ENCODE data around the gene LTF.

Gene LTF

DNA sequence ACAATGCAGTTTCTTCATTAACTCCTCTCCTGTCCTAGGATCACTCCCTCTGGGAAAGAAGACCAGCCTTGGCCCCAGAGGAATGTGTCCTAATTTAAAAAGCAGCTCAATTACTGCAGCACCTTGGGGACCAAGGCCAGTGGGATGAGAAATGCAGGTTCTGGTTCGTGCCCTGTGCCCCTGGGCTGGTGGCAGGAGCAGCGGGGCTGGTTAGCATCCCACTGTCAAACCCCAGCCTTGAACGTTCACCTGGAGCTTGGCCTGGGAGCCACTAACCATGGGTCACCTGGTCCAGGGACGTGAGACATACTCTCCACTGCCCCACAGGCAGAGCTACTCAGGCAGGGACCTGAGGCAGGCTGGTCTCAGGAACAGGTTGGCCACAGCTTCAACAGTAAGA is 24.7 kb upstream of the LTF start:
- peaks cover 6% of the 10 kb centered on the region; the same call in 1 of the 2 replicates for H3K4me1 ChIP-seq (ENCODE audit: control insufficient read depth, insufficient read depth, low read length)
- H3K36me3 ChIP-seq (ENCODE audit: control insufficient read depth, insufficient read depth, low read length) = no peaks in the 10 kb centered on the region
- H3K27ac ChIP-seq (ENCODE audit: low read depth, low read length) = no peak overlapping the region
- no peak overlapping the region for H3K9ac ChIP-seq (ENCODE audit: low read depth, low read length)
- H3K9me3 ChIP-seq (ENCODE audit: control insufficient read depth, insufficient read depth, low read length) = peaks cover 6% of the 10 kb centered on the region
- H3K4me3 ChIP-seq (ENCODE audit: low read depth, low read length) = no peak overlapping the region
- H3K27me3 ChIP-seq (ENCODE audit: control insufficient read depth, insufficient read depth, low read length) = no peaks in the 10 kb centered on the region

DNA sequence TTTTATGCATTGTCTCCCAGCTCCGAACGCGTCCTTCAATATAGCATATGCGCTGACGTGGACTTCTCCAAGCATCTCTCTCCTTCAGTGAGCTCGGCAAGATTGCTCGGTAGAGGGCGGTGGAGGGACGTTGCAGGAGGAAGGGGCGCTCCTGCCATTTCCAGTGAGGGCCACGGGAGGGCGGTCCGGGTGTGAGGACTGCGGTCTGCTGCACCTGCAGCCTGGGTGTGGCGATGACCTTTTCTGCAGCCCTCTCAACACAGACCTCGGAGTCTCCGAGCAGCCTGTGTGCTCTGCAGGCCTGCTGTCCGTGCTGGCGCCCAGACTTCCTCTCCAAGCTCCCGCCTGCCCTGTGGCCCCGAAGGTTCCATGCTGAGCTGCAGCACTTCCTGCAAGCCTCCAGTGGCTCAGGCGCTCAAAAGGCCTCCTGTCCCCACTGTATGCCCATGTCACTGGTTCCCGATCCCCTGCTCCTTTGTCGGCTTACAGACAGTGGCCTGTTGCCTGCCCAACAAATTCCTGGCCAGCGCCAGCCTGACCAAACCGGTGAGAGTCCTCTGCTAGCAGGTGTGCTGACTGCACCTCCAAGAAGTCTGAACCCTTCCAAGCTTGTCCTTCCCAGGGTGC is 24.1 kb upstream of the LTF start:
- H3K9ac ChIP-seq (ENCODE audit: low read depth, low read length) = no peak overlapping the region
- H3K36me3 ChIP-seq (ENCODE audit: control insufficient read depth, insufficient read depth, low read length) = no peaks in the 10 kb centered on the region
- H3K4me1 ChIP-seq (ENCODE audit: control insufficient read depth, insufficient read depth, low read length) = peaks cover 6% of the 10 kb centered on the region; the same call in 1 of the 2 replicates
- H3K4me3 ChIP-seq (ENCODE audit: low read depth, low read length) = no peak overlapping the region
- peaks cover 6% of the 10 kb centered on the region for H3K9me3 ChIP-seq (ENCODE audit: control insufficient read depth, insufficient read depth, low read length)
- no peaks in the 10 kb centered on the region for H3K27me3 ChIP-seq (ENCODE audit: control insufficient read depth, insufficient read depth, low read length)
- no peak overlapping the region for H3K27ac ChIP-seq (ENCODE audit: low read depth, low read length)

DNA sequence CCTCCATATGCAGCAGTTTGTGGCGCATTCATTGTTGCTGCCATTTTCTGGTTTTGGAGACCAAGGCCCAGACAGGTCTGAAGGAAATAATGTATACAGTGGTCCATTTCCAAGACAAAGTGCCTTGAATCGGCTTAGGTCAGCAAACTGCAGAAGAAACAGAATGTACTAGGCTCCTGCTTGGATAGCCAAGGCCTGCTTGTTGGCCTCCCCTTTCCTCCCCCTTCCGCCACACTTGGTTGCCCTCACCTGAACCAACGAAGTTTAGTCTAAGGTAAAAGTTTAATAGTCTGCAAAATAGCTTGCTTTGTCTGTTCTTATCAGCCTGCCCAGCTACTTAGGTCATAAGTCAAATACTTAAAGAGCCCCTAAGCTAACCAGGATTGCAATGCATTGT is 21.1 kb upstream of the LTF start:
- H3K36me3 ChIP-seq (ENCODE audit: control insufficient read depth, insufficient read depth, low read length) = no peaks in the 10 kb centered on the region
- H3K27me3 ChIP-seq (ENCODE audit: control insufficient read depth, insufficient read depth, low read length) = no peaks in the 10 kb centered on the region
- no peak overlapping the region for H3K27ac ChIP-seq (ENCODE audit: low read depth, low read length)
- no peak overlapping the region for H3K9ac ChIP-seq (ENCODE audit: low read depth, low read length)
- H3K4me3 ChIP-seq (ENCODE audit: low read depth, low read length) = no peak overlapping the region
- peaks cover 6% of the 10 kb centered on the region; the same call in 1 of the 2 replicates for H3K4me1 ChIP-seq (ENCODE audit: control insufficient read depth, insufficient read depth, low read length)
- no peaks in the 10 kb centered on the region for H3K9me3 ChIP-seq (ENCODE audit: control insufficient read depth, insufficient read depth, low read length)

DNA sequence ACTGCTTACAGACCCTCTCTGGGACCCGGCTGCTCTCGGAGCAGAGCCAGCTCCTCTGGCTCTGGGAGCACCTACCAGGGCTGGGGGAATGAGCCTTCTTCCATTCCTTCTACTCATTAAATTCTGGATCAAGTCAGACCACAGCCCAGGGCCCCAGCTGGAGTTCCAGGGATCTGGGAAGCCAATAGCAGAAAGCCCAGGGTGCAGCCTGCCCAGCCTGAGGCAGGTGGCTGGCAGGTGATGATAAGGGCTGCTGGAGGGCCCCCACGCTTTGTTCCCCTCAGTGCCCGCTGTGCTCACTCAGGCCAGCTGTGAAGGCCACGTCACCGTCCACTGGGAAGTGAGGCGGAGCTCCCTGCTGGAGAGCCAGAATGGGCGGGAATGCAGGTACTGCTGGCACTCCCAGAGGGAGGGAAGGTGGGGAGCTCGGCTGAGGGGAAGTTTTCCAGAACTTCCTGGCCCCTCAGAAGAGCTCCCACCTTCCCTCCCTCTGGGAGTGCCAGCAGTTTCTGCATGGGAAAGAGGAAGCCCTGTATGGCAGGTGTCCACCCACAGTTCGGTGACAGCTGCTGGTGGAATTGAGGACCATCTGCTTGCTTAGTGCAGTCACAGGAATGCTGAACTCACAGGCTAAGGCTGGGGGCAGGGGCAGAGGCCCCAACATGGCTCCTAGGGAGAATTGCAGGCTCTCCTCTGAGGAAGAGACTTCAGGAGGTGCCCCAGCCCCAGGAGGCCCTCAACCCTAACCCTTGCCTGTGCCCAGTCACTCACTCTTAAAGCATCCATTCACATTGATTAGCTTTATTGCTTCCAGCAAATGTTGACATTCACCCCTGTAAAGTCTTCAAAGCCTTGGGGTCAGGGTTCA is 20.4 kb upstream of the LTF start:
- H3K9me3 ChIP-seq (ENCODE audit: control insufficient read depth, insufficient read depth, low read length) = no peaks in the 10 kb centered on the region
- no peaks in the 10 kb centered on the region for H3K36me3 ChIP-seq (ENCODE audit: control insufficient read depth, insufficient read depth, low read length)
- no peaks in the 10 kb centered on the region for H3K27me3 ChIP-seq (ENCODE audit: control insufficient read depth, insufficient read depth, low read length)
- H3K4me1 ChIP-seq (ENCODE audit: control insufficient read depth, insufficient read depth, low read length) = peaks cover 6% of the 10 kb centered on the region; the same call in 1 of the 2 replicates
- H3K27ac ChIP-seq (ENCODE audit: low read depth, low read length) = no peak overlapping the region
- H3K4me3 ChIP-seq (ENCODE audit: low read depth, low read length) = no peak overlapping the region
- no peak overlapping the region for H3K9ac ChIP-seq (ENCODE audit: low read depth, low read length)

DNA sequence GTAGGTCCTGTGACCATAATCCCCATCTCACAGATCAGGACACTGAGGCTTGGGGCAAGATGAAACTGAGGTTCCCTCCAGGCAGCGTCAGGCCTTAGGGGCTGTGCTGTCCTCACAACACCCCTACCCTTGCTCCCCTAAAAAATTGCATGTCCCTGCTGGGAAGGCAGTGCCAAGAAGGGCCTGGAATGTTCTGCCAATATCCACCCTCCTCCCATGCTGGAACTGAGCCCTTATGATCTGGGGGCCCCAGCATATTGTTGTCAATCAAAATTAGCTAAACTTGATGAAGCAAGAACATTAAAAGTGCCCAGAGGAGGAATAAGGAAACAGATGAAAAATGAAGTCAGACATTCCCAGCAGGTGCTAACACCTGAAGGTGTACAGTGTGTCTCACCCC is 19.7 kb upstream of the LTF start:
- H3K9me3 ChIP-seq (ENCODE audit: control insufficient read depth, insufficient read depth, low read length) = no peaks in the 10 kb centered on the region
- no peak overlapping the region for H3K4me3 ChIP-seq (ENCODE audit: low read depth, low read length)
- H3K27me3 ChIP-seq (ENCODE audit: control insufficient read depth, insufficient read depth, low read length) = no peaks in the 10 kb centered on the region

DNA sequence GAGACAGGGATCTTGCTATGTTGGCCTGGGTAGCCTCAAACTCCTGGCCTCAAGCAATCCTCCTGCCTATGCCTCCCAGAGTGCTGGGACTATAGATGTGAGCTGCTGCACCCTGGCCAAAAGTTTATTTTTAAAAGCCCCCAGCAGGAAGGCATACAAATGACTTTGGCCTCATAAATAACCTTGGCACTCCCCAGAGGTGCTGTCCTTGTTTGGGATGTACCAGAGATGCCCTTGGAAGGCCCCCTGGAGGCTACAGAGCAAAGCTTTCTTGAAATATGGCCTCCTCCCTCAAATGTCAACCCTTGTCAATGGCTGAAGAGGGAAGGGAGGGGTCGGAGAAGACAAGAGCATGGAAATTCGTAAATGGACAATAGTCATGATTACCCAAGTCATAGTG is 19.1 kb upstream of the LTF start:
- Histone ChIP-seq H3K4me3 (ENCODE audit: low read depth, low read length) (no peak overlapping the region), H3K9me3 (ENCODE audit: control insufficient read depth, insufficient read depth, low read length) (no peaks in the 10 kb centered on the region)

More for the DNA sequence above, 19.7 kb upstream of the LTF start:
- Histone ChIP-seq H3K27ac (ENCODE audit: low read depth, low read length) (no peak overlapping the region), H3K4me1 (ENCODE audit: control insufficient read depth, insufficient read depth, low read length) (peaks cover 5% of the 10 kb centered on the region; the same call in 1 of the 2 replicates), H3K36me3 (ENCODE audit: control insufficient read depth, insufficient read depth, low read length) (no peaks in the 10 kb centered on the region), H3K9ac (ENCODE audit: low read depth, low read length) (no peak overlapping the region)

DNA sequence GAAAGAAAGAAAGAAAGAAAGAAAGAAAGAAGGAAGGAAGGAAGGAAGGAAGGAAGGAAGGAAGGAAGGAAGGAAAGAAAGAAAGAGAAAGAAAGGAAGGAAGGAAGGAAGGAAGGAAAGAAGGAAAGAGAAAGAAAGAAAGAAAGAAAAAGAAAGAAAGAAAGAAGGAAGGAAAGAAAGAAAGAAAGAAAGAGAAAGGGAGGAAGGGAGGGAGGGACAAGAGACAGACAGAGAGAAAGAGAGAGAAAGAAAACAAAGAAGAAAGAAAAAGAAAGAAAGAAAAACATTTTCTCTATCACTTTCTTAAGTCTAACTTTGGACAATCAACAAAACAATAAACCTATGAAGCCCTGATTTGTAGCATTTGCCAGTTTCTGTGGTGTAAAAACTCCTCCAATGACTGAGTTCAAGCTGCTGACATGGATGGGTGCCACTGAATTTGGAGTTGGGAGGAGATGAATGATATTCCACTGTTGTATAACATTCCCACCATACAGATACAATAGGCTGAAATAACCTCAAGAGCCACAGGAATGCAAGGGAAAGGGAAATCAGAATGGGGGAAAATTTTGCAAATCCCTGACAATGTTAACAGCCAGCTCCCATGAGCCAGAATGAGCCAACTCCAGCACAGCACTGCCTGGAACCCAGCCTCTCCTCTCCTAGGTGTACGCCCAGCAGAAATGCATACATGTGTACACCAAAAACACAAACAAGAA is 18.1 kb upstream of the LTF start:
- H3K4me1 ChIP-seq (ENCODE audit: control insufficient read depth, insufficient read depth, low read length) = no peaks in the 10 kb centered on the region
- no peaks in the 10 kb centered on the region for H3K36me3 ChIP-seq (ENCODE audit: control insufficient read depth, insufficient read depth, low read length)
- no peaks in the 10 kb centered on the region for H3K9me3 ChIP-seq (ENCODE audit: control insufficient read depth, insufficient read depth, low read length)
- H3K27me3 ChIP-seq (ENCODE audit: control insufficient read depth, insufficient read depth, low read length) = no peaks in the 10 kb centered on the region
- H3K4me3 ChIP-seq (ENCODE audit: low read depth, low read length) = no peak overlapping the region
- H3K9ac ChIP-seq (ENCODE audit: low read depth, low read length) = no peak overlapping the region
- H3K27ac ChIP-seq (ENCODE audit: low read depth, low read length) = no peak overlapping the region

More for the DNA sequence above, 19.1 kb upstream of the LTF start:
- no peak overlapping the region for H3K27ac ChIP-seq (ENCODE audit: low read depth, low read length)
- H3K36me3 ChIP-seq (ENCODE audit: control insufficient read depth, insufficient read depth, low read length) = no peaks in the 10 kb centered on the region
- no peaks in the 10 kb centered on the region for H3K4me1 ChIP-seq (ENCODE audit: control insufficient read depth, insufficient read depth, low read length)
- H3K9ac ChIP-seq (ENCODE audit: low read depth, low read length) = no peak overlapping the region
- no peaks in the 10 kb centered on the region for H3K27me3 ChIP-seq (ENCODE audit: control insufficient read depth, insufficient read depth, low read length)

DNA sequence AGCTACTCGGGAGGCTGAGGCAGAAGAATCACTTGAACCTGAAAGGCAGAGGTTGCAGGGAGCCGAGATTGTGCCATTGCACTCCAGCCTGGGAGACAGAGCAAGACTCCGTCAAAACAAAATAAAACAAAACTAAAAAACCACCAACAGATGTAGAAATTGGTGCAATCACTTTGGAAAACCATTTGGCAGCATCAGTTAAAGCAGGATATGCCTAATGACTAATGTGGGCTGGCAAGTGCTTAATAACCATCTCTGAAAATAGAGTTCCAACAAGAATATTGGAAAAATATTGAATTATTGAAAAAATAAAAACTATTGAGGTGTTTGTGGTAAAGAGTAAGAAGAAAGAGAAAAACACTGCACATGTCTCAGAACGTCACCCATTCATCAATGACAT is 16.9 kb upstream of the LTF start:
- Histone ChIP-seq H3K4me1 (ENCODE audit: control insufficient read depth, insufficient read depth, low read length) (no peaks in the 10 kb centered on the region), H3K27me3 (ENCODE audit: control insufficient read depth, insufficient read depth, low read length) (no peaks in the 10 kb centered on the region), H3K9ac (ENCODE audit: low read depth, low read length) (no peak overlapping the region), H3K27ac (ENCODE audit: low read depth, low read length) (no peak overlapping the region), H3K36me3 (ENCODE audit: control insufficient read depth, insufficient read depth, low read length) (no peaks in the 10 kb centered on the region), H3K9me3 (ENCODE audit: control insufficient read depth, insufficient read depth, low read length) (no peaks in the 10 kb centered on the region), H3K4me3 (ENCODE audit: low read depth, low read length) (no peak overlapping the region)

DNA sequence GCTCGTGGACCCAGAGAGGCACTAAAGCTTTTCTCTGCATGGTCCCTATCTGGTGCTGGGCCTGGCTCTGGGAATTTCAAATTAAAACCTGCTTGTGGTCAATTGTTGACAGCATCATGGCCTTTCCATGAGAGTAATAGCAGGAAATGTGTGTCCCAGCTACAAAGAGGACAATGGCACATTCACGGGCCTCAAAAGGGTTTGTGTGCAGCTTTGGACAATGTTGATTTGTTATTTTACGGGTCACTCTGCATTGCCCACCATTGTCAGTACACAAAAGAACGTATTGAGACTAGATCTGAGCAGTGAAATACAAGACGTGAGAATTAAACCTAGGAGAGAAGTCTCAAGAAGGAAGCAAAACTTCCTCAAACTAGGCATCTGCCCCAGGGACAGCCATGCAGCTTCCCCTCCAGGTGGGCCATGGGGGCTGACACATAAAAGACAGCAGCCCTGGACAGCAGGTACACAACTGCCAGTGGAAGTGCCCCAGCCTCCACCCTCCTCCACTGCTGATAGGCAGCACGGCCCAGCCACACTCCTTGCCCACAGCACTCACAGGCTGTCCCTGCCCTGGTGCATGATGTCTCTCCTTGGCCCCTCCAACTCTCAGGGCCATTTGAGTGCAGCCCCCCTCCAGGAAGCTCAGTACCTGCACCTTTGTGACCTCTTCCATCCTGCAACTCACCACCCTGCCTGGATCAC is 15.9 kb upstream of the LTF start:
- no peak overlapping the region for H3K4me3 ChIP-seq (ENCODE audit: low read depth, low read length)
- no peaks in the 10 kb centered on the region for H3K36me3 ChIP-seq (ENCODE audit: control insufficient read depth, insufficient read depth, low read length)
- H3K27ac ChIP-seq (ENCODE audit: low read depth, low read length) = no peak overlapping the region
- no peaks in the 10 kb centered on the region for H3K4me1 ChIP-seq (ENCODE audit: control insufficient read depth, insufficient read depth, low read length)
- H3K27me3 ChIP-seq (ENCODE audit: control insufficient read depth, insufficient read depth, low read length) = no peaks in the 10 kb centered on the region
- no peaks in the 10 kb centered on the region for H3K9me3 ChIP-seq (ENCODE audit: control insufficient read depth, insufficient read depth, low read length)
- H3K9ac ChIP-seq (ENCODE audit: low read depth, low read length) = no peak overlapping the region

DNA sequence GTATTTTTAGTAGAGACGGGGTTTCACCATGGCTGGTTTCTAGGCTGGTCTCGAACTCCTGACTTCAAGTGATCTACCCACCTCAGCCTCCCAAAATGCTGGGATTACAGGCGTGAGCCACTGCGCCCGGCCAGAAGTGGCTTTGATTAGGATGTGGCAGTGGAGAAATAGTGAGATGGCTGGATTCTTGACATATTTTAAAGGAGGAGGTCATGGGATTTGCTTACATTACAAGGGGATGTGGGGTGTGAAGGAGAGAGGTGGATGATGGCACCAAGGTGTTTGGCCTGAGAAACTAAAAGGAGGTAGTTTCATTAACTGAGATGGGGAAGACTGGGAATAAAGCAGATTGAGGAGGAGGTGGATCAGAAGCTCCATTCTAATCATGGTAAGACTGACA is 15.0 kb upstream of the LTF start:
- no peaks in the 10 kb centered on the region for H3K27me3 ChIP-seq (ENCODE audit: control insufficient read depth, insufficient read depth, low read length)
- no peaks in the 10 kb centered on the region for H3K4me1 ChIP-seq (ENCODE audit: control insufficient read depth, insufficient read depth, low read length)
- H3K9me3 ChIP-seq (ENCODE audit: control insufficient read depth, insufficient read depth, low read length) = no peaks in the 10 kb centered on the region
- no peak overlapping the region for H3K9ac ChIP-seq (ENCODE audit: low read depth, low read length)
- no peak overlapping the region for H3K4me3 ChIP-seq (ENCODE audit: low read depth, low read length)
- no peak overlapping the region for H3K27ac ChIP-seq (ENCODE audit: low read depth, low read length)
- no peaks in the 10 kb centered on the region for H3K36me3 ChIP-seq (ENCODE audit: control insufficient read depth, insufficient read depth, low read length)
